IPS-15b (cell line): ENCODE data around the gene FKBP5.
"Not testable (repeated sequence)": the region's sequence is repeated elsewhere in the genome, so short reads cannot be mapped to it uniquely, and the experiment has no call there.

Experiments
- H3K27me3 ChIP-seq: one replicate; pipeline ENCODE4 v1.6.1; 2013; ENCODE audit warnings: low read length; ENCODE audit not compliant: control insufficient read depth, insufficient read depth
- H3K36me3 ChIP-seq: one replicate; pipeline ENCODE4 v1.6.1; 2013; ENCODE audit warnings: low read length; ENCODE audit not compliant: control insufficient read depth, insufficient read depth
- H3K4me1 ChIP-seq: one replicate; pipeline ENCODE4 v1.6.1; 2013; ENCODE audit warnings: mild to moderate bottlenecking, low read length; ENCODE audit not compliant: control insufficient read depth, insufficient read depth
- H3K4me3 ChIP-seq: one replicate; pipeline ENCODE4 v1.5.1; 2013; ENCODE audit warnings: low read depth, low read length
- H3K9ac ChIP-seq: one replicate; pipeline ENCODE4 v1.6.1; 2013; ENCODE audit warnings: low read depth, mild to moderate bottlenecking, low read length
- H3K9me3 ChIP-seq: one replicate; pipeline ENCODE4 v1.6.1; 2013; ENCODE audit warnings: mild to moderate bottlenecking, low read length; ENCODE audit not compliant: control insufficient read depth, insufficient read depth

FKBP5 gene

GRCh38 chr6:35583893-35584688, 104.6 kb downstream of the FKBP5 start:
- Histone ChIP-seq H3K9ac (no peak overlapping the region), H3K9me3 (no peaks in the 10 kb centered on the region), H3K4me3 (no peak overlapping the region), H3K4me1 (no peaks in the 10 kb centered on the region), H3K36me3 (no peaks in the 10 kb centered on the region), H3K27me3 (no peaks in the 10 kb centered on the region)

- no peaks in the 10 kb centered on the region for H3K36me3 ChIP-seq
- H3K4me3 ChIP-seq: no peak overlapping the region
- no peaks in the 10 kb centered on the region for H3K4me1 ChIP-seq
- no peaks in the 10 kb centered on the region for H3K27me3 ChIP-seq
- H3K9me3 ChIP-seq: no peaks in the 10 kb centered on the region
- H3K9ac ChIP-seq: no peak overlapping the region
These were observed 106.4 kb downstream of the FKBP5 start for GRCh38 chr6:35582315-35582714.

- Histone ChIP-seq H3K27me3 (no peaks in the 10 kb centered on the region), H3K9ac (no peak overlapping the region), H3K4me3 (no peak overlapping the region), H3K36me3 (no peaks in the 10 kb centered on the region), H3K4me1 (no peaks in the 10 kb centered on the region), H3K9me3 (no peaks in the 10 kb centered on the region)
These were observed 107.1 kb downstream of the FKBP5 start for GRCh38 chr6:35581633-35582032.

- Histone ChIP-seq H3K36me3 (no peaks in the 10 kb centered on the region), H3K27me3 (no peaks in the 10 kb centered on the region), H3K9me3 (no peaks in the 10 kb centered on the region), H3K4me1 (no peaks in the 10 kb centered on the region), H3K9ac (no peak overlapping the region), H3K4me3 (no peak overlapping the region)
These were observed 107.9 kb downstream of the FKBP5 start for GRCh38 chr6:35580836-35581235.

GRCh38 chr6:35576682-35577081, 112.0 kb downstream of the FKBP5 start:
- Histone ChIP-seq H3K9ac (no peak overlapping the region), H3K9me3 (no peaks in the 10 kb centered on the region), H3K36me3 (no peaks in the 10 kb centered on the region)

GRCh38 chr6:35573495-35574110, 115.1 kb downstream of the FKBP5 start:
- H3K27me3 ChIP-seq: no peaks in the 10 kb centered on the region
- H3K36me3 ChIP-seq: no peaks in the 10 kb centered on the region
- peaks cover 3% of the 10 kb centered on the region for H3K4me1 ChIP-seq
- H3K9ac ChIP-seq: no peak overlapping the region
- H3K9me3 ChIP-seq: no peaks in the 10 kb centered on the region
- H3K4me3 ChIP-seq: no peak overlapping the region

More at GRCh38 chr6:35576682-35577081, 112.0 kb downstream of the FKBP5 start:
- Histone ChIP-seq H3K4me1 (peaks cover 3% of the 10 kb centered on the region), H3K4me3 (no peak overlapping the region), H3K27me3 (no peaks in the 10 kb centered on the region)

- H3K9me3 ChIP-seq, H3K9ac ChIP-seq, H3K36me3 ChIP-seq, H3K4me1 ChIP-seq, H3K4me3 ChIP-seq, H3K27me3 ChIP-seq: not testable (repeated sequence)
These were observed 117.8 kb downstream of the FKBP5 start for GRCh38 chr6:35570885-35571330.

- no peaks in the 10 kb centered on the region for H3K9me3 ChIP-seq
- no peaks in the 10 kb centered on the region for H3K4me1 ChIP-seq
- H3K36me3 ChIP-seq: no peaks in the 10 kb centered on the region
- no peaks in the 10 kb centered on the region for H3K27me3 ChIP-seq
- no peak overlapping the region for H3K4me3 ChIP-seq
- no peak overlapping the region for H3K9ac ChIP-seq
These were observed 119.7 kb downstream of the FKBP5 start for GRCh38 chr6:35569011-35569461.

- no peak overlapping the region for H3K4me3 ChIP-seq
- H3K36me3 ChIP-seq: no peaks in the 10 kb centered on the region
- H3K4me1 ChIP-seq: no peaks in the 10 kb centered on the region
- no peaks in the 10 kb centered on the region for H3K27me3 ChIP-seq
- H3K9me3 ChIP-seq: no peaks in the 10 kb centered on the region
- H3K9ac ChIP-seq: no peak overlapping the region
These were observed 121.9 kb downstream of the FKBP5 start for GRCh38 chr6:35566794-35567193.

- Histone ChIP-seq H3K4me3 (no peak overlapping the region), H3K9me3 (no peaks in the 10 kb centered on the region), H3K4me1 (no peaks in the 10 kb centered on the region), H3K27me3 (no peaks in the 10 kb centered on the region), H3K36me3 (no peaks in the 10 kb centered on the region), H3K9ac (no peak overlapping the region)
These were observed 124.0 kb downstream of the FKBP5 start for GRCh38 chr6:35564733-35565132.

GRCh38 chr6:35562060-35562459, 126.7 kb downstream of the FKBP5 start:
- H3K4me3 ChIP-seq: no peak overlapping the region
- H3K9me3 ChIP-seq: no peaks in the 10 kb centered on the region
- H3K4me1 ChIP-seq: no peaks in the 10 kb centered on the region
- no peak overlapping the region for H3K9ac ChIP-seq
- no peaks in the 10 kb centered on the region for H3K36me3 ChIP-seq
- H3K27me3 ChIP-seq: no peaks in the 10 kb centered on the region

GRCh38 chr6:35561113-35561512, 127.6 kb downstream of the FKBP5 start:
- Histone ChIP-seq H3K27me3 (no peaks in the 10 kb centered on the region), H3K9me3 (no peaks in the 10 kb centered on the region), H3K4me1 (no peaks in the 10 kb centered on the region), H3K9ac (no peak overlapping the region), H3K4me3 (no peak overlapping the region), H3K36me3 (no peaks in the 10 kb centered on the region)
